Memory B cell (primary cell): Measurements from ENCODE around the gene RRAS.
A peak's percentile ranks its signal among the peaks of the same experiment; 100 is the strongest.

ENCODE experiments used
- ATAC-seq: fragments of 150-1000 bp; cut with Tn5 transposase; 2 replicates; pipeline ENCODE4 v1.10.0; 2021; ENCODE audit warnings: low read depth, mild to moderate bottlenecking, moderate library complexity
- DNase-seq, 2 donors: peaks; one replicate each; pipeline ENCODE4 v3.0.0; 2022; ENCODE audit warnings: low spot score in 2 of 2
- H3K27ac Mint-ChIP-seq: one replicate; pipeline ENCODE4 v1.8.0; 2022; ENCODE audit warnings: mild to moderate bottlenecking, moderate library complexity, mixed read lengths
- H3K27me3 Mint-ChIP-seq: one replicate; pipeline ENCODE4 v1.8.0; 2022; ENCODE audit warnings: mixed read lengths
- H3K36me3 Mint-ChIP-seq: one replicate; pipeline ENCODE4 v1.8.0; 2022; ENCODE audit warnings: mild to moderate bottlenecking, mixed read lengths
- H3K4me1 Mint-ChIP-seq: one replicate; pipeline ENCODE4 v1.8.0; 2022; ENCODE audit warnings: mixed read lengths
- H3K4me3 Mint-ChIP-seq: one replicate; pipeline ENCODE4 v1.8.0; 2022; ENCODE audit warnings: mild to moderate bottlenecking, moderate library complexity, mixed read lengths
- H3K9me3 Mint-ChIP-seq: one replicate; pipeline ENCODE4 v1.8.0; 2022; ENCODE audit warnings: mixed read lengths

The RRAS gene

GRCh38 chr19:49614096-49614833 lies 25.7 kb downstream of the RRAS start:
- Mint-ChIP-seq H3K27ac (peak overlapping the region; percentile 90), H3K36me3 (peaks cover 38% of the 10 kb centered on the region), H3K9me3 (no peaks in the 10 kb centered on the region), H3K4me3 (peak overlapping the region; percentile 46), H3K27me3 (no peaks in the 10 kb centered on the region), H3K4me1 (peaks cover 18% of the 10 kb centered on the region)
- ATAC-seq (peak; percentile 67), DNase-seq (no peak)

DNA sequence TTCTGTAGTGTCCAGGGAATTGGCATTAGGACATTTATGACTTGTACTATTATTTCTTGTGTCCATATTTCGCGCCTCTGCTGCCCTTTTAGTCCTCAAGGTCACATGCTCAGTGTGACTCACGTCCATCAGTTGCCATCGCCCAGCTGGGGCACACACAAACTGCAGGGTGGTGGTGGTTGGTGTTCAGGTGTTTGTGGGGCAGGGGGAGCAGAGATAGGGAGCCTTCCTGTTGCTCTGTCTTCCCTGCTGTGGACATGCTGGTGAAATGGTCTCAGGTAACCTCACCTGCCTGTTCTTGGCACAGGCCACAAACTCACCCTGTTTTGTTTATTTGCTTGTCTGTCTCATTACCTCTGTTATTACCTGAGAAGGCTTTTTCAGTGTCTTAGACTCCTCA lies 26.6 kb downstream of the RRAS start:
- Mint-ChIP-seq H3K36me3 (peaks cover 33% of the 10 kb centered on the region), H3K27ac (peak overlapping the region; percentile 90), H3K4me1 (peaks cover 16% of the 10 kb centered on the region), H3K9me3 (no peaks in the 10 kb centered on the region), H3K27me3 (no peaks in the 10 kb centered on the region), H3K4me3 (no peak overlapping the region)
- no peak for DNase-seq
- no peak for ATAC-seq

GRCh38 chr19:49609499-49610092 lies 30.3 kb downstream of the RRAS start:
- no peak for ATAC-seq
- Mint-ChIP-seq H3K4me1 (peaks cover 16% of the 10 kb centered on the region), H3K27me3 (no peaks in the 10 kb centered on the region), H3K9me3 (no peaks in the 10 kb centered on the region), H3K27ac (no peak overlapping the region), H3K4me3 (no peak overlapping the region), H3K36me3 (peaks cover 8% of the 10 kb centered on the region)
- no peak for DNase-seq

GRCh38 chr19:49605605-49606004 lies 34.3 kb downstream of the RRAS start:
- no peak for ATAC-seq
- Mint-ChIP-seq H3K27ac (no peak overlapping the region), H3K4me1 (peaks cover 7% of the 10 kb centered on the region), H3K27me3 (no peaks in the 10 kb centered on the region), H3K4me3 (no peak overlapping the region), H3K9me3 (no peaks in the 10 kb centered on the region), H3K36me3 (peaks cover 10% of the 10 kb centered on the region)
- no peak for DNase-seq

- Mint-ChIP-seq H3K9me3 (no peaks in the 10 kb centered on the region), H3K4me3 (no peak overlapping the region), H3K27ac (no peak overlapping the region), H3K36me3 (peaks cover 13% of the 10 kb centered on the region), H3K27me3 (no peaks in the 10 kb centered on the region), H3K4me1 (peaks cover 7% of the 10 kb centered on the region)
- ATAC-seq (no peak), DNase-seq (no peak)
These were observed 37.1 kb downstream of the RRAS start for GRCh38 chr19:49602806-49603205.

DNA sequence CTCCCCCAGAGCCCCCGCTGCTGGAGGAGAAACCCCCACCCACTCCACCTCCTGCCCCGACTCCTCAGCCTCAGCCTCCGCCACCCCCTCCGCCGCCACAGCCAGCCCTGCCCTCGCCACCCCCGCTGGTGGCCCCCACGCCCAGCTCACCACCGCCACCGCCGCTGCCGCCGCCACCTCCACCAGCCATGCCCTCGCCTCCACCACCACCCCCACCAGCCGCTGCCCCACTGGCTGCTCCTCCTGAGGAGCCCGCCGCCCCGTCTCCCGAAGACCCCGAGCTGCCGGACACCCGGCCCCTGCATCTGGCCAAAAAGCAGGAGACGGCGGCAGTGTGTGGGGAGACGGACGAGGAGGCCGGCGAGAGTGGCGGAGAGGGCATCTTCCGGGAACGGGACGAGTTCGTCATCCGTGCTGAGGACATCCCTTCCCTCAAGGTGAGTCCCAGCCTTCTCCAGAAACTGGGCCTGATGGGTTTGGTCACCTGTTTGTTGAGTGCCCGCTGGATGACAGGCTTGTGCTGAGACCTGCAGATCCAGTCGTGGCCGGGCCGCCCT lies 38.4 kb downstream of the RRAS start:
- Mint-ChIP-seq H3K9me3 (no peaks in the 10 kb centered on the region), H3K4me1 (peaks cover 7% of the 10 kb centered on the region), H3K27ac (no peak overlapping the region), H3K36me3 (peaks cover 13% of the 10 kb centered on the region), H3K4me3 (no peak overlapping the region), H3K27me3 (no peaks in the 10 kb centered on the region)
- ATAC-seq (no peak), DNase-seq (no peak)

- Mint-ChIP-seq H3K27me3 (no peaks in the 10 kb centered on the region), H3K4me1 (peaks cover 7% of the 10 kb centered on the region), H3K36me3 (peaks cover 17% of the 10 kb centered on the region), H3K27ac (no peak overlapping the region), H3K9me3 (no peaks in the 10 kb centered on the region), H3K4me3 (no peak overlapping the region)
- ATAC-seq = no peak
- DNase-seq = no peak
These were observed 40.3 kb downstream of the RRAS start for GRCh38 chr19:49599378-49600295.

GRCh38 chr19:49597703-49597974 lies 42.3 kb downstream of the RRAS start:
- Mint-ChIP-seq H3K36me3 (peaks cover 27% of the 10 kb centered on the region), H3K4me3 (no peak overlapping the region), H3K27ac (no peak overlapping the region), H3K4me1 (peaks cover 23% of the 10 kb centered on the region), H3K9me3 (no peaks in the 10 kb centered on the region), H3K27me3 (no peaks in the 10 kb centered on the region)
- ATAC-seq (no peak), DNase-seq (no peak)

DNA sequence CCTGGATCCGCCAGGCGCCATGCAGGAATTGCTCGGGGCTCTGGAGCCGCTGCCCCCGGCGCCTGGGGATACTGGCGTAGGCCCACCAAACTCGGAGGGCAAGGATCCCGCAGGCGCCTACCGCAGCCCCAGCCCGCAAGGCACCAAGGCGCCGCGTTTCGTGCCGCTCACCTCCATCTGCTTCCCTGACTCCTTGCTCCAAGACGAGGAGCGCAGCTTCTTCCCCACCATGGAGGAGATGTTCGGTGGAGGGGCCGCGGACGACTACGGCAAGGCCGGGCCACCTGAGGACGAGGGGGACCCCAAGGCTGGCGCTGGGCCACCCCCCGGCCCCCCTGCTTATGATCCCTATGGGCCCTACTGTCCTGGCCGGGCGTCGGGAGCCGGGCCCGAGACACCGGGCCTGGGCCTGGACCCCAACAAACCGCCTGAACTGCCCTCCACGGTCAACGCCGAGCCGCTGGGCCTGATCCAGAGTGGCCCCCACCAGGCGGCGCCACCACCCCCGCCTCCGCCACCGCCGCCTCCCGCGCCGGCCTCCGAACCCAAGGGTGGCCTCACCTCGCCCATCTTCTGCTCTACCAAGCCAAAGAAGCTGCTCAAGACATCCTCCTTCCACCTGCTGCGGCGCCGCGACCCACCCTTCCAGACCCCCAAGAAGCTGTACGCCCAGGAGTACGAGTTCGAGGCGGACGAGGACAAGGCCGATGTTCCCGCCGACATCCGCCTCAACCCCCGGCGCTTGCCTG lies 42.8 kb downstream of the RRAS start:
- no peak for DNase-seq
- H3K9me3 Mint-ChIP-seq = no peaks in the 10 kb centered on the region
- ATAC-seq = no peak
- peaks cover 27% of the 10 kb centered on the region for H3K4me1 Mint-ChIP-seq
- peaks cover 27% of the 10 kb centered on the region for H3K36me3 Mint-ChIP-seq
- H3K27ac Mint-ChIP-seq = no peak overlapping the region
- H3K4me3 Mint-ChIP-seq = no peak overlapping the region
- H3K27me3 Mint-ChIP-seq = no peaks in the 10 kb centered on the region

- Mint-ChIP-seq H3K4me1 (peaks cover 27% of the 10 kb centered on the region), H3K9me3 (no peaks in the 10 kb centered on the region), H3K27me3 (no peaks in the 10 kb centered on the region), H3K4me3 (no peak overlapping the region), H3K27ac (no peak overlapping the region), H3K36me3 (peaks cover 27% of the 10 kb centered on the region)
- no peak for ATAC-seq
- no peak for DNase-seq
These were observed 43.5 kb downstream of the RRAS start for GRCh38 chr19:49596407-49596806.

DNA sequence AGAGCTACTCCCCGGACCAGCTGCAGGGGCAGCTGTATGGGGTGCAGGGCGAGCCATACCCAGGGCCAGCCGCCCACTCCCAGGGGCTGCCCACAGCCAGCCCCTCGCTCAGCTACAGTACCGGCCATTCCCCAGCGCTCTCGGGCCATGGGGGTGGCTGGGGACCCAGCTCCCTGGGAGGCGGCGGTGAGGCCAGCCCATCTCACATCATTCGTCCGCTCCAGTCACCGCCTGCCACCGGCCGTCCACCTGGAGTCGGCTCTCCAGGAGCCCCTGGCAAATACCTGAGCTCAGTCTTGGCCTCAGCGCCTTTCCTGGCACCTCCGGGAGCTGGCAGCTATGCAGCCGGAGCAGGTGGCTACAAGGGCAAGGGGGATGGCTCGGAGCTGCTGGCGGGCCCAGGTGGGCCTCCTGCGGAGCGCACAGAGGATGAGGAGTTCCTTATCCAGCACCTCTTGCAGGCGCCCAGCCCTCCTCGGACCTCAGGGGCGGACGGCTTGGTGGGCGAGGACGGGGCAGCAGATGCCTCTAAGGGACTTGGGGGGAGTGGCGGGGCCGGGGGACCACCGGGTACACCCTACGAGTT lies 44.0 kb downstream of the RRAS start:
- DNase-seq (no peak), ATAC-seq (no peak)
- Mint-ChIP-seq H3K4me3 (no peak overlapping the region), H3K36me3 (peaks cover 24% of the 10 kb centered on the region), H3K27ac (no peak overlapping the region), H3K27me3 (no peaks in the 10 kb centered on the region), H3K4me1 (peaks cover 23% of the 10 kb centered on the region), H3K9me3 (no peaks in the 10 kb centered on the region)

GRCh38 chr19:49594993-49595818 lies 44.7 kb downstream of the RRAS start:
- Mint-ChIP-seq H3K27me3 (no peaks in the 10 kb centered on the region), H3K4me1 (peaks cover 22% of the 10 kb centered on the region), H3K27ac (no peak overlapping the region), H3K9me3 (no peaks in the 10 kb centered on the region), H3K4me3 (no peak overlapping the region), H3K36me3 (peaks cover 21% of the 10 kb centered on the region)
- no peak for ATAC-seq
- no peak for DNase-seq
